ENCODE results near the gene SMIM8.

GRCh38 chr6:87342829-87343228, 20.4 kb downstream of the SMIM8 start:
- no peak for TF ChIP-seq CTCF (IDR thresholded peaks at IDR 0.05)
- no peak for TF ChIP-seq POLR2A (IDR thresholded peaks at IDR 0.05)
